Iris pigment epithelial cell (primary cell): ENCODE results near the gene AHSG.
"Not testable (repeated sequence)": the region's sequence is repeated elsewhere in the genome, so short reads cannot be mapped to it uniquely, and the experiment has no call there.

Experiments
- DNase-seq: peaks from one replicate; pipeline ENCODE4 v3.0.0-alpha.2; 2011; ENCODE audit warnings: low read depth

Gene AHSG, protein sequence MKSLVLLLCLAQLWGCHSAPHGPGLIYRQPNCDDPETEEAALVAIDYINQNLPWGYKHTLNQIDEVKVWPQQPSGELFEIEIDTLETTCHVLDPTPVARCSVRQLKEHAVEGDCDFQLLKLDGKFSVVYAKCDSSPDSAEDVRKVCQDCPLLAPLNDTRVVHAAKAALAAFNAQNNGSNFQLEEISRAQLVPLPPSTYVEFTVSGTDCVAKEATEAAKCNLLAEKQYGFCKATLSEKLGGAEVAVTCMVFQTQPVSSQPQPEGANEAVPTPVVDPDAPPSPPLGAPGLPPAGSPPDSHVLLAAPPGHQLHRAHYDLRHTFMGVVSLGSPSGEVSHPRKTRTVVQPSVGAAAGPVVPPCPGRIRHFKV

DNA sequence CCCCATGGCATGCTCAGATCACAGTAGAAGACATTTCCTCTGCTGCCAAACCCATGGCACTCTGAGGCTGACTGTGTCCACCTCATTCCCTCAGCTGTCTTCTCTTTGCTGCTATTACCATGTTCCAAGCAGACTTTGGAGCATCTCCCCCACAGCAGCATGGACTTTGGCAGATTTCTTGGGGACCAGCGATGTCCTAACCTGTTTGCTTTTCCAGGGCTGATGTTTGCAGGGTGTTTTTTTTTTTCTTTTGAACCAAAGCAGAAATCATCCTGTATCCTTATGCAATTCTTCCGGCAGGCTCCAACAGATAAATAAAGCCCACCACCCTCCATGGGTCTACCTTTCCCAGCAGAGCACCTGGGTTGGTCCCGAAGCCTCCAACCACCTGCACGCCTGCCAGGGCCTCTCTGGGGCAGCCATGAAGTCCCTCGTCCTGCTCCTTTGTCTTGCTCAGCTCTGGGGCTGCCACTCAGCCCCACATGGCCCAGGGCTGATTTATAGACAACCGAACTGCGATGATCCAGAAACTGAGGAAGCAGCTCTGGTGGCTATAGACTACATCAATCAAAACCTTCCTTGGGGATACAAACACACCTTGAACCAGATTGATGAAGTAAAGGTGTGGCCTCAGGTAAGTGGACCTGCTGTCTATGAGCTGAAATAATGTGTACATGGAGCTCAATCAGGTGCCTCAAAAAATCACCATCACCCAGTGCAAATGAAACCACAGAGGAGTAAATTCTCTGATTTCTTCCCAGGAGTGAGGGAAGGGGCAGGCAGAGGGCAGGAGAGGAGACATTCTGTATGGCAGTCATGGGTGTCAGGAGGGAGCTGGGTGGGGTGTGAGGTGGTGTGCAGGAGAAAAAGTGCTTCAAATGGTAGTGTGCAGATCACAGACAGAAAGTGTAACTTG lies at the start of gene AHSG:
Gene AHSG (plus strand): TSS at position 340 of the 916 bp plus-strand sequence. CDS start 82 bp downstream, at position 422.
- no peak for DNase-seq

DNA sequence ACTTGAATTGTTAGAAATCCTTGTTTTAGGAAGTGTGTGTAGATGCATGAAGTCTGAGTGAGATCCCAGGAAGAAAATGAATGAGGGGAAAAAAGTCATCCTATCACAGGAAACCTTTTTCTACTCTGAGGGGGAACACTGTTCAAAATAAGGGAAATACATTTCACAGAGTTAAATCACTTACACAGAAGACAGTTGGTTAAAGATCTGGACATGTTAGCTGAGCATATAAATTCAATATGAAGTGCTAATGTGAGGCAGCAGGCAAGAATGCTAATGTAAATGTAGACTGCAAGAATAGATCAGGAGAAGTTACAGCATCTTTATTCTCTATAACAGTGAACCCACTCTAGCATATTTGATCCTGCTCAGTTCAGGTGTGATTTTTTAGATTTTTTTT lies 48.3 kb upstream of the AHSG start:
- no peak for DNase-seq

DNA sequence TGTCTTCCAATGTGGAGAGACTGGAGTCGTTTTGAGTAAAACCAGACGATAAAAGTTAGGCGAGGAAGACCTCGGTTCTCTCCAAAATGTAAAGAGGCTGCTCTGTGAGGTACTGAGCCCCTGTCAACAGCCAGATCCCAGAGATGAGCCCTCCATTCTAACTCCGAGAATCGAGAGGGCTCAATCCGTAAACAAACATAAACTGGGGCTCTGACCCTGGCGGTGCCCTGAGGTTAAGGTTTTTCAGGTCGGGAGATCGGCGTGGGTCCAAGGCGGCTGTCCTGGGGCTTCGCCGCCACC lies 46.1 kb upstream of the AHSG start:
- no peak for DNase-seq

DNA sequence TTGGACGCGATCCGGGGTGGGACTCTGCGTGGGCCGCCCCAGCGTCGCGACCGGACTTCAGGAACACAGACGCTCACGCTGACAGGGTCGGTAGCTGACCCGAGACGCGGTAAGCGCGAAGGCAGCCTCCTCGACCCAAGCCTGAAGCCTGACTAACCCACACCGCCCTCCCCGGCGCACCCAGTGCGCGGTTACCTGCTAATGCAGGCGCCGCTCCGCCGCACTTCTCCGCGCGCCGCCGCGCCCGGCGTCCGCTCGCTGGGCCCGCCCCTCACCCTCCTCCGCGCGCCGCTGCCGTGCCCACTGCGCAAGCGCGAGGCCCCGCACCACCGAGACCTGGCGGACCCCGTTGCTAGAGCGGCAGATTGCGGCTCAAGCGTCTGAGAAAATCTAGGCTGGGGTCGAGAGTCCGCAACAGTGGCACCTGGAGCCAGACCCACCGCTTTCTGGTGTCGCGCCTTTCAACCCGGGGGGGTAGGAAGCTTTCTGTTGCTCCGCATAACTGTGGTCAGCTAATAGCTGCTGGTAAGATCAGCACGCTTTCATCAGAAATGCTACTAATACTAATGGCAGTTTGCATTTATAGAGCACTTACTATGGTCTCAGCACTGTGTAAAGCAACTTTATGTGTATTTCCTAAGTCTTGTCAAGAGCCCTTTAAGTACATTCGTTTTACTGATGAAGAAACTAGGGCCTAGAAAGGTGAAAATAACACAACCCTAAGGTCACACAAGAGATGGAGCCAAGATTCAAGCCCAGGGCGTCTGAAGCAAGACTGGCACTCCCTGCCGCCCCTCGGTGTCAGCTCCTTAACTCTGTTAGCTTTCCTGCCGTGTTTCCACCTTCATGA lies 45.6 kb upstream of the AHSG start, which contains the start of gene TBCCD1:
Gene TBCCD1 (minus strand): TSS at position 268 of the 850 bp plus-strand sequence. CDS start 3,010 bp downstream, outside the sequence.
- peak; percentile 82 for DNase-seq

DNA sequence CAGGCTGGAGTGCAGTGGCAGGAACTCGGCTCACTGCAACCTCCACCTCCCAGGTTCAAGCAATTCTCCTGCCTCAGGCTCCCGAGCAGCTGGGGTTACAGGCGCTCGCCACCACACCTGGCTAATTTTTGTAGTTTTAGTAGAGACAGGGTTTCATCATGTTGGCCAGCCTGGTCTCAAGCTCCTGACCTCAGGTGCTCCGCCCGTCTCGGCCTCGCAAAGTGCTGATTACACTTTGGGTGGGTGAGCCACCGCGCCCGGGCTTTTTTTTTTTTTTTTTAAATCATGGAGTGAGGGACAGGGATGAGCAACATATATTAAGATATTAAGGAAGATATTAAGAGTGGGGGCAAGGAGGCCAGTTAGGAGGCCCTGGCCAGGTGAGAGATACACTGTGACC lies 43.5 kb upstream of the AHSG start:
- DNase-seq: not testable (repeated sequence)

DNA sequence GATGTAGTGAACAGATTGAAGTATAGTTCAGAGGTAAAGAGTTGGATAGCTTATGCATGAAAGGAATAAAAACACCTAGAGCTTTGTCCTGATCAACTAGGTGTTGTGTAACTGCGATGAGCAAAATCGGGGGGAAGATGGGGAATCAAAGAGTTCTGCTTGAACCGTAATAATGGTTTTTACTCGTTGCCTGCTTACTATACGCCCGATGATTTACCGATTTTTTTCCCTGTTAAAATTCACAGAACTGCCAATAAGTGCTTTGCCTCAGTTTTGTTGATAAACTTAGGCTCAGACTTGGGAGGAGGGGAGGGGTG lies 43.1 kb upstream of the AHSG start:
- DNase-seq: no peak

DNA sequence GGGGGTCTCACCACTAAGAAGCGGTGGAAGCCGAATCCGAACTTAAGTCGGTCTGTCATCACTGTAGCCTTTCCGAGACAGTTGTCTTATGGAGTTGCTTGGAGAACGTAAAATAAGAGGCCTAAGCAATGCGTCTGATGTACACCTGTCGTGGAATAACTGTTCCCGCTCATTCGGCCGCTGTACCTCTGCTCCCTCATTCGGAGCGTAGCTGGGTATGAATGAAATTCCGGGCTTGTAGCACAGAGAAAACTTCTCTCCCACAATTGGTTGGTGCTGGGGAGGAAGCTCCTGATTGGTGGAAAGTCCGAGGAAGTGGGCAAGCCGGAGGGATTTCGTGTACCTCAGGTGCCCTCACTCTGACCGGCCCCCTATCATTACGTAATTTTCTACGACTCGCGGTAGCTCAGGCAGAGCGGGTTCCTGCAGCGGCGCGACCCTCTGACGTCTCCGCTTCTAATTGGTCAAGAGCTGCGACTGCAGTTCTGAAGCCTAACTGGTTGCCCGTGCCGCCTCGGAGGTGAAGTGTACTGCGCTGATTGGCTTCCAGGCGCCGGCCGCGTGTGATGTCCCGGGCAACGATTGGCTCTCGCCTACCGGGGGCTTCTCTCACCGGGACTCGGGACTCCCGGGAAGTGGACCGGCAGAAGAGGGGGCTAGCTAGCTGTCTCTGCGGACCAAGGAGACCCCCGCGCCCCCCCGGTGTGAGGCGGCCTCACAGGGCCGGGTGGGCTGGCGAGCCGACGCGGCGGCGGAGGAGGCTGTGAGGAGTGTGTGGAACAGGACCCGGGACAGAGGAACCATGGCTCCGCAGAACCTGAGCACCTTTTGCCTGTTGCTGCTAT lies 42.5 kb upstream of the AHSG start, which contains the start of gene DNAJB11:
Gene DNAJB11 (plus strand): TSS at position 625 of the 845 bp plus-strand sequence. CDS start 178 bp downstream, at position 803.
- peak; percentile 100 for DNase-seq

DNA sequence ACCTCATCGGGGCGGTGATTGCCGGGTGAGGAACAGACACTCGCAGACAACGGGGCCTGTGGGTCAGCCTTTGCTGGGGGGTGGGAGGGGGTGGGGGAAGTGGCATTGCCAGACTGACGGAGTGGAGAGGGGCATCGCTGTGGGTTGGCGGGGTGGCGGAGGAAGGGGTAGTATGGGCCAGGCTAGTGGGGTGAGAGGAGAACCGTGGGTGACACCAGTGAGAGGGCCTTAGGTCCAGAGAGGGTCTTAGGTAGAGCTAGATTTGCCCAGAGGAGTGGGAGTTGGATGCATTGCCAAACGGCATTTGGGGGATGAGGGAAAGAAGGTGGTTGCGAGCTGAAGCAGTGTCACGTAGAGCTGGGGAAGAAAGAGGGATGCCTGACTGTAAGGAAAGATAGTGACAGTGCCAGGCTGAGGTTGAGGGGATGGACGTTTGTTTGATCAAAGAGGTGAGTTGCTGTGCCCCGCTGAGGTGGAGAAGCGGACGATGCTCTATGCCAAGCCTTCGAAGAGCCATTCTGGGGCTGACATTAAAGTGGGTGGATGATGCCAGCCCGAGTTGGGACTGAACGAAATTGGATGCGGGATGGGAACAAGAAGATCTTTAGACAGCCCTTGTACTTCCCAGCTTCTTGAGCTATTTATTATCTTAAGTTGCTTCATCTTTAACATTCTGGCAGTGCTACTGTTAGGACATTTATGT lies 41.8 kb upstream of the AHSG start:
- no peak for DNase-seq

DNA sequence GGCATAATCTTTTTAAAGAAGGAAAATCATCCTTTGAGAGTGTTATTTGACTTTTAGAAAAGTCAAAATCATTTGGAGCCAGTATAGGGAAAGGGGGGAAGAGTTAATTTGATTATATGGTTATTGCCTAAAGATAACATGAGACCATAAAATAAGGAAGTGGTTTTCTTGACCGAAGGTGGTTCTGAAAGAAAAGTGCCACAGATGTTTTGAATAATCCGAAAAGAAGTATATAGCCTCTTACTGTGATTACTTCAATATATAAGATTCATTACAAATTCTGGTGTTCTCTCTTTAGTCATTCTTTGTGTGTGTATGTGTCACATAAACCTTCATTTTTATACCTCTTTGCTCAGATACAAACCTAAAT lies 41.2 kb upstream of the AHSG start:
- DNase-seq: no peak

DNA sequence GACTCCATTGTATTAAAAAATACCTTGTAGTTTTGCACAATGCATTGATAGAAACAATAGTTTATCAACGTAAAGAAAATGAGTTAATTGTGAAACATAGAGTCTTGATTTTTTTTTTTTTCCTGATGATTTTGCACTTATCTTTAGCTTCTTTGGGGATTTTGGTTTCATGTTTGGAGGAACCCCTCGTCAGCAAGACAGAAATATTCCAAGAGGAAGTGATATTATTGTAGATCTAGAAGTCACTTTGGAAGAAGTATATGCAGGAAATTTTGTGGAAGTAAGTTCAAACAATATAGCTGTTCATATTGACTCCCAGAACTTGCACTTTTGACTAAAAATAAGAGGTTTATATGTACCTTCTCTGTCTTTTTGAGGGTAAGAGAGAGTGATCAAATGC lies 35.3 kb upstream of the AHSG start:
- DNase-seq: no peak

DNA sequence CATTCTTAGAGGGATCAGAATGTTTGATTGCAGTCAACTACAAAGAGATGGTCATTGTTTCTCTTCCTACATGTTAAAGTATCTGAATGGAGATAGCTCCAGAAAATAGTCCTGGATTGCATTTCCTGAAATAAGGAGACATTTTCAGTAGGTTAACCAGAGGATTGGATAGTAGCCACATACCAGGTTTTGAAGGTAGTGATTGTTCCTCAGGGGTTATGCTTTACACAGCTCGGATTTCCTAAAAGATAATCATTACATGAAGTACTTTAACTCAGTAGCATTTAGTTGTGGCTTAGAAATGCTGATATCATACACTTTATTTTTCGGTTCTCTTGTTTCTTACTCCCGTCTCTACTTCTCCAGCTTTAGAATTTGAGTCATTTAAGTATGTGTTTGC lies 32.1 kb upstream of the AHSG start:
- no peak for DNase-seq

DNA sequence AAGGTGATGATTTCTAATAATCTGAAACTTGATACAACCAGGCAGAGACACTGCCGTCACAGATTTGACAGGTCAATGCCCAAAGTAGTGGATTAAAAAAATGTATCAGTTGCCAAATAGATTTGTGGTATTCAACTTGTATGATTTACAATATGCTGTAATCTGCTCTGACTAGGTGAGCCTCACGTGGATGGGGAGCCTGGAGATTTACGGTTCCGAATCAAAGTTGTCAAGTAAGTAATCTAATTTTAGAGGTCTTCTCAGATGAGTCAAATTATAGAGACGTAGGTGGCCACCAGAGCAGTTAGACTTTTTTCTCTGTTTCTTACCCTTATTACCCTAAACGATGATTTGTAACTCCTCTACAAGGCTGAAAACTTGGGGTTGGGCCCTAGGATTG lies 30.3 kb upstream of the AHSG start:
- no peak for DNase-seq

DNA sequence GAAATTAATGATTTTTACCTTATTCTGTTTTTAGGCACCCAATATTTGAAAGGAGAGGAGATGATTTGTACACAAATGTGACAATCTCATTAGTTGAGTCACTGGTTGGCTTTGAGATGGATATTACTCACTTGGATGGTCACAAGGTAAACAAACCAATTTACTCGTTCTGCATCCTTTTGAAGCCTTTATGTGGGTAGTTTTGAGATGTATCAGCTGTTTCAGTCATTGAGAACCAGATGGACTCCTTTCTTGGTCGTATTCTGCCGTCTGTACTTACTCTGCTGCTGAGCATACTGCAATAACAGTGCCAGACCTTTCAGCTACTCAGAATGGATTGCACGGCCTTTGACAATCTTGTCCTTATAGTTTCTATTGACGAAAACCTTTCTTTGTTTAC lies 29.0 kb upstream of the AHSG start:
- DNase-seq: peak; percentile 47

DNA sequence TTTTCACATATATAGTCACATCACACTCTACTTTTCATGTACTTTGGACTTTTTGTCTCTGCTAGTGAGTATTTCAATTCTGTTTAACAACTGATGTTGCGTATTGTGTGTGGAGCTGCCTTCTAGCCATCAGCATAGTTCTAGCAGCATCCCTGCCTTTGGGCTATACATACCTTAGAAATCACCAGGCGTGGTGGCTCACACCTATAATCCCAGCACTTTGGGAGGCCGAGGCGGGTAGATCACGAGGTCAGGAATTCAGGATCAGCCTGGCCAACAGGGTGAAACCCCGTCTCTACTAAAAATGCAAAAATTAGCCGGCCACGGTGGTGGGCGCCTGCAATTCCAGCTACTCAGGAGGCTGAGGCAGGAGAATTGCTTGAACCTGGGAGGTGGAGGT lies 26.6 kb upstream of the AHSG start:
- not testable (repeated sequence) for DNase-seq

DNA sequence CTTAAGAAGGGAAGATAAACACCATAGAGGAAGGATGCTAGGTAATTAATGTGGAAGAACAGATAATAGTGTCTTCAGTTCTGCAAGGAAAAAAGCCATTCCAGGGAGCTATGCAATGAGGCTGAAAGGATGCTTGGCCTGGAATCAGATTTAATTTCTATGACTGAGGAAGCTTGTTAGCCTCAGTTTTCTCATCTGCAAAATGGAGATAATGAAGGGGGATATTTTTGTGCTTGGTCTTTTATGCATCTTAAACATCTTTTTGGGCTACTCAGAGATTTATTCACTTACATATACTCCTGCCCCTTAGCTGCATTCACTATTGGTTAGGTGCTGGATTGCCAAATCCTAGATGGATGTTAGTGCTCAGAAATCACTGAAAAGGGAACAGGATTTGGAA lies 25.7 kb upstream of the AHSG start:
- DNase-seq: no peak

DNA sequence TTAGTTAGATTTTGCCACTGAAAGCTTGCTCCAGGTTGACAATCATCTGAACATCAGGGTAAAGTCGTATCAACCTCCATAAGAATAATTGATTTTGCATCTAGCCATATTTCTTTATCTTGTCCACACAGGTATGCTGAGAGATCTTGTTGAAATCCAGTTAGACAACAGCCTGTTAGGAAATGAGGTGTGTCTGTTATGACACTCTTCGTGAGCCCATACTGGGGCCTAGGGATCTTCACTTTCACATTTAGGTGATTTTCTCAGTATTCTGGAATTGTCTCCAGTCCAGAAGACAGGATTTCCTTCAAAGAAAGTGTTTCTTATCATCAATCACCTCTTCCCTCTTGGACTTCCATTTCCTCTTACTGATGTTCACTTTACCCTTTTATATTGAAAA lies 24.2 kb upstream of the AHSG start:
- DNase-seq: peak; percentile 30

DNA sequence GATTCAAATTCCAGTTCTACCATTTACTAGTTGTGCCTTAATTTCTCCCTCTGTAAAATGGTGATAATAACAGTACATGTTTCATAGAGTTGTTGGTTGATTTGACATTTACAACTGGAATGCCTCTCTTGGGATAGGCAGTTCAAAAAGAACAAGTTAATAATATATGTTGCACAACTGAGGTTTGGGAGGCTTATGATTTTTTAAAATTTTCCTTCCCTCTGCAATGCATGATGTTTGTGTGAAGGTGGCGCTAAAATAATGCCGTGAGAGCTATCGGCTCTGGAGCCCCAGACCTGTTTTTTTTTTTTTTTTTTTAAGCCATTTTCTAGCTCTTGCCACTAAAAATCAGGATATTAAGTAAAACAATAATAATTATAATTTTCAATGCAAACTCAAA lies 23.7 kb upstream of the AHSG start:
- DNase-seq: peak; percentile 69

DNA sequence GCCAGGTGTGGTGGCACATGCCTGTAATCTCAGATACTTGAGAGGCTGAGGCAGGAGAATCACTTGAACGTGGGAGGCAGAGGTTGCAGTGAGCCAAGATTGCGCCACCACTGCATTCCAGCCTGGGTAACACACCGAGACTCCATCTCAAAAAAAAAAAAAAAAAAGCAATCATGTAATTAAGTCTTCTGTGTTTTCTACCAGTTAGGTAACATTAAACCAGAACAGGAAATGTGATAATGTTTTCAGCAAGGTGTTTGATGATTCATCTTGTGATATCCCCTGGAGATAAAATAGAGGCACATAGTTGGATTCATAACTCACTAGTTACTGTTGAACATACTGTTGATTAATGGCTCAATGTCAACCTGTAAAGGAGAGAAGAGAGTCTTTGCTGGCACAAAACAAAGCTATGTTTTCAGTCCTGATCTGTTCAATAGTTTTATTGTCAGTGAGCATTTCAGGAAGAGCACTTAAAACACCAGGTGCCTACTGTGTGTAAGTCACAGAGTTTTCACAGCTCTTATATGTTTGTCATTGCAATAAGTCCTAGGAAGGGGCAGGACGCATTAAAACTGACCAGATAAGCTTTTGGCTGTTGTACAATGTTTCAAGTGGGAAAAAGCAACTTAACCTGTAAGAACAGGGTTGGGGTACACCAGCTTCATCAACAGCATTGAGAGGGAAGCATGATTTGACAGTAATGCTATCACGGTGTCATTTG lies 22.8 kb upstream of the AHSG start:
- DNase-seq: peak; percentile 55

DNA sequence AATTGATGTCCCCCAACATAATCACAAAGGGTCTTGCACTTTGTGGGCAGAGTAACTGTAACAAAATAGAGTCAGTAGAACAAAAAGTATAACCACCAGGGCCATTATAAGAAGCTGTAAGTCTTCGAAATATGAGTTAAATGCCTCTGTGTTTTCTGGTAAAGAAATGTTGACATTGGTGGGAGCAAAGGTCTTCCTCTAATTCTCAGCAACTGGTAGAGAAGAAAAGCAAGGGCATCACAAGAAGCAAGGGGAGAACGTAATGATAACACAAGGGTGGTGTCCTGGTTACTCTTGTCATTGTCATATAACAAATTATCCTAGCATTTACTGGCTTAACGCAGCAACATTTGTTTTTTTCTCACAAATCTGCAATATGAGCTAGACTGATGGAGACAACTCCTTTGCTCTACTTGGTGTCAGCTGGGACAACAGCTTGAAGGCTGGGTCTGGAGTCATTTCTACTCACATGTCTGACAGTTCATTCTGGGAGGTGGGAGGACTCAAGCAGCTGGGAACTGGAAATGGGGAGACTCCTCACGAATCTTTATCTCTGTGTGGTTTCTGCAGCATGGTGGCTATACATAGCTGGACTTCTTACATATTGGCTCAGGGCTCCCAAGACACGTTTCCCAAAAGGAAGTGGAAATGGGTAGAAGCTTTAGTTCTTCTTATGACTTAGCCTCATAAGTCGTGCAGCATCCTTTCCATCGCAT lies 22.1 kb upstream of the AHSG start:
- DNase-seq: no peak
